Measurements from ENCODE around the gene ENKD1.

GRCh38 chr16:67661101-67661761 lies 5.3 kb downstream of the ENKD1 start:
- no peak for TF ChIP-seq EZH2 (IDR thresholded peaks at IDR 0.05)
- no peak for TF ChIP-seq POLR2AphosphoS5 (IDR thresholded peaks at IDR 0.05; ENCODE audit: borderline replicate concordance, low read depth, low read length)
- no peak for TF ChIP-seq FOXP2 (optimal IDR thresholded peaks at IDR 0.05; ENCODE audit: control extremely low read depth, extremely low read length, insufficient read depth)

Data from SK-N-MC (cell line).